Transverse colon (tissue), 4 donors: ENCODE results near the gene DOCK9. TPM values are rescaled to one million over a fixed set of nuclear protein-coding genes. Genes with fewer than 3 reads are reported as not detected.

Experiments
- DNase-seq: peaks from one replicate; pipeline ENCODE4 v3.0.0-alpha.2; 2019
- H3K27ac ChIP-seq, 4 donors: fragments of 200-600 bp; sonication (generic); 2 replicates each; pipeline ENCODE4 v1.5.1; 2016 to 2018; ENCODE audit warnings: inconsistent platforms in 4 of 4
- H3K27me3 ChIP-seq: fragments of 200-600 bp; sonication (generic); 2 replicates; pipeline ENCODE4 v1.5.1; 2017; ENCODE audit warnings: inconsistent platforms
- H3K36me3 ChIP-seq, 4 donors: fragments of 200-600 bp; sonication (generic); 2 replicates each; pipeline ENCODE4 v1.5.1; 2017 to 2019; ENCODE audit warnings: inconsistent platforms in 4 of 4
- H3K4me1 ChIP-seq, 4 donors: fragments of 200-600 bp; sonication (generic); 2 replicates each; pipeline ENCODE4 v1.5.1; 2017 to 2020; ENCODE audit warnings: inconsistent platforms in 4 of 4
- H3K4me3 ChIP-seq, 4 donors: fragments of 200-600 bp; sonication (generic); 1 replicate in 1 of 4; 2 replicates in 3 of 4; pipeline versions ENCODE4 v1.5.1 to v1.6.1; 2017 to 2019; ENCODE audit warnings: inconsistent platforms in 4 of 4
- H3K9me3 ChIP-seq, 2 donors: fragments of 200-600 bp; sonication (generic); 2 replicates each; pipeline ENCODE4 v1.5.1; 2017 to 2019; ENCODE audit warnings: inconsistent platforms in 2 of 2
- EP300 ChIP-seq: sonication (generic); formaldehyde crosslinking; IDR thresholded peaks from one replicate; pipeline ENCODE4 v1.6.1; 2017; ENCODE audit warnings: antibody characterized with exemption, low read depth
- POLR2A ChIP-seq: fragments of 450-650 bp; IDR thresholded peaks from one replicate; pipeline ENCODE4 v1.6.1; 2016; ENCODE audit warnings: antibody characterized with exemption, mild to moderate bottlenecking, moderate library complexity
- POLR2AphosphoS5 ChIP-seq, 3 donors: sonication (generic); formaldehyde crosslinking; IDR thresholded peaks; one replicate each; pipeline ENCODE4 v1.6.1; 2016; ENCODE audit warnings: antibody characterized with exemption in 3 of 3
- WGBS, 2 donors: methylation state at CpG; one replicate each; pipeline ENCODE4 v1.1.5; 2018; ENCODE audit warnings: low coverage in 1 of 2; 5-methylcytosine and 5-hydroxymethylcytosine counted together
- in situ Hi-C, 4 donors: fragments of 200-750 bp; cut with MboI; loops; one replicate each; pipeline versions ENCODE4 v1.15.0 to v1.15.1; 2017; ENCODE audit warnings: low sequenced_read_pairs in 3 of 4, low pct_ligation_motif_present in 1 of 4, low pct_unique_long_range_greater_than_20kb in 1 of 4
- intact Hi-C: fragments of 100-400 bp; cut with DNase I; formaldehyde crosslinking; loops from one replicate; pipeline ENCODE4 v1.15.1; 2023; ENCODE audit warnings: low total_unique reads
- total RNA-seq, 4 donors: library from RNA; depleted of rRNA; stranded (reverse); fragments of >200 nt; gene quantifications; one replicate each; pipeline ENCODE4 v1.1.0, GENCODE V29; 2016
- TF ChIP-seq, protein P1 (sequence below), 5 experiments: fragments of 200-600 bp in 3 of 5; fragments of 450-650 bp in 2 of 5; sonication (generic) in 3 of 5; IDR thresholded peaks; 1 replicate in 2 of 5; 2 replicates in 3 of 5; pipeline ENCODE4 v1.5.1; 2016 to 2017; ENCODE audit warnings: antibody characterized with exemption in 5 of 5, inconsistent platforms in 3 of 5, mild to moderate bottlenecking in 2 of 5, moderate library complexity in 1 of 5

DOCK9 gene
- total RNA-seq, 4 donors from 2014 or later: 44.5 to 120 (median 71.4) TPM

DNA sequence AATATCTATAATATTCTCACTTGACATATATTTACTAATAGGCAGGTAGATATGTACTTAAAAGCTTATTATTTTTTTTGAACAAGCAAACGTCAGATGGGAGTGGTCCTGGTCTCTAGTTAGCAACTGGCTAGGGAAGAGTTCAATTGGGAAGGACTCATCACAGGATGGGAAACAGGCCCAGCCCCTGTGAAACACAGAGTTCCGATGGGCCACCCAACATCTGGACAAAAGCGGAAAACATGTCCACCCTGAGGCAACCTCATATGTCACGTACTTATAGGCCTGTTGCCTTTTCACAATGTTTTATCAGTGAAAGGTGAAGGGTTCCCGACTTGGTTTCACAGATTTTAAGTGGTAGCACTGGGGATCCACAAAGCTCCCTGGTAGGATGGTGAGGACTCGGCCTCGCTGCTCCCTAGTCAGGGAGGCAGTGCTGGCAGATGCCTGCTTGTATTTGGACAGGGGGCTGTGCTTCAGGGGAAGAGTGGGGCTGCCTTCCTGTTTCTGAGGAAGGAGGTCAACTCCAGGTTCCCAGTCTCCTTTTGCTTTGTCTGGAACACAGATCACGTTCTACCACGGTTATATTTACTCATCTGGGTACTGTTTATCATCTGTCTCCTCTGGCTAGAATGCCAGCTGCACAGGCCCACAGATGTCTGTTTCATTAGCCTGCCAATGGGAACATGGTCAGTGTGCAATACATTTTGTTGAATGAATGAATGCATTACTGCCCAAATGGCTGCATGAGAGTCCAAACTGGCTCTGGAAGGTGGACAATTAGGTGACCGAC is 176.0 kb downstream of the DOCK9 start:
- Histone ChIP-seq H3K27ac (peak overlapping the region in 1 of 4 donors; percentile 5), H3K4me3 (no peak overlapping the region), H3K36me3 (peaks cover 0 to 12% (median 5%) of the 10 kb centered on the region in 4 donors), H3K4me1 (peaks cover 0 to 7% (median 0%) of the 10 kb centered on the region in 4 donors), H3K9me3 (no peaks in the 10 kb centered on the region), H3K27me3 (no peaks in the 10 kb centered on the region)
- WGBS, 2 donors: 83% methylated on average over 1 to 10 of the region's 10 CpGs
- intact Hi-C loops: no loop called here
- in situ Hi-C loops: no loop called here
- TF ChIP-seq, protein P1, sequence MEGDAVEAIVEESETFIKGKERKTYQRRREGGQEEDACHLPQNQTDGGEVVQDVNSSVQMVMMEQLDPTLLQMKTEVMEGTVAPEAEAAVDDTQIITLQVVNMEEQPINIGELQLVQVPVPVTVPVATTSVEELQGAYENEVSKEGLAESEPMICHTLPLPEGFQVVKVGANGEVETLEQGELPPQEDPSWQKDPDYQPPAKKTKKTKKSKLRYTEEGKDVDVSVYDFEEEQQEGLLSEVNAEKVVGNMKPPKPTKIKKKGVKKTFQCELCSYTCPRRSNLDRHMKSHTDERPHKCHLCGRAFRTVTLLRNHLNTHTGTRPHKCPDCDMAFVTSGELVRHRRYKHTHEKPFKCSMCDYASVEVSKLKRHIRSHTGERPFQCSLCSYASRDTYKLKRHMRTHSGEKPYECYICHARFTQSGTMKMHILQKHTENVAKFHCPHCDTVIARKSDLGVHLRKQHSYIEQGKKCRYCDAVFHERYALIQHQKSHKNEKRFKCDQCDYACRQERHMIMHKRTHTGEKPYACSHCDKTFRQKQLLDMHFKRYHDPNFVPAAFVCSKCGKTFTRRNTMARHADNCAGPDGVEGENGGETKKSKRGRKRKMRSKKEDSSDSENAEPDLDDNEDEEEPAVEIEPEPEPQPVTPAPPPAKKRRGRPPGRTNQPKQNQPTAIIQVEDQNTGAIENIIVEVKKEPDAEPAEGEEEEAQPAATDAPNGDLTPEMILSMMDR (IDR thresholded peaks at IDR 0.05): no peak
- TF ChIP-seq EP300: no peak
- no peak for TF ChIP-seq POLR2A
- TF ChIP-seq POLR2AphosphoS5 (IDR thresholded peaks at IDR 0.05): no peak
- DNase-seq: no peak

DNA sequence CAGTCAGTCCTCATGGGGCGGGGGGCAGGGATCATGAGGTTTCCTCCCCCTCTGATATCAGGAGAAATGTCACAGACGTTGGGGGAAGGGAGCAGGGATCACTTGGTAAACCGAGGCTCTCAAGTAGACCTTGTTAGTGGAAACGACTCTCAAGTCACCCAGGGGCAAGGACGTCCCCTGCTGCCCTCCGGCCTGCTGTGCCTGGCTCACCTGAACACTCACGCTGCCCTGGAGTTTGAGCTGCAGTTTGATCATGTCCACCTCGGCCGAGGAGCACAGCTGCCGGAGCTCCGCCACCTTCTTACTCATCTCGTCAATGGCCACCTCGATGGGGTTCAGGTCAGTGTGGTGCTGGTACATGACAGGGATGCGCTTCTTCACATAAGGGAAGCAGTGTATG is 177.8 kb downstream of the DOCK9 start:
- H3K9me3 ChIP-seq: no peaks in the 10 kb centered on the region
- no peak overlapping the region for H3K27ac ChIP-seq
- peaks cover 0 to 7% (median 0%) of the 10 kb centered on the region in 4 donors for H3K4me1 ChIP-seq
- no peak for DNase-seq
- in situ Hi-C loops: no loop called here
- 93% methylated on average over 14 of the region's 14 CpGs; no CpG with 5 or more reads in 1 of the 2 donors for WGBS, 2 donors
- intact Hi-C loops: no loop called here
- H3K27me3 ChIP-seq: no peaks in the 10 kb centered on the region
- TF ChIP-seq EP300: no peak
- no peak for TF ChIP-seq POLR2AphosphoS5 (IDR thresholded peaks at IDR 0.05)
- TF ChIP-seq, protein P1 (IDR thresholded peaks at IDR 0.05): no peak
- H3K36me3 ChIP-seq: peaks cover 0 to 11% (median 2%) of the 10 kb centered on the region in 4 donors
- no peak overlapping the region for H3K4me3 ChIP-seq

DNA sequence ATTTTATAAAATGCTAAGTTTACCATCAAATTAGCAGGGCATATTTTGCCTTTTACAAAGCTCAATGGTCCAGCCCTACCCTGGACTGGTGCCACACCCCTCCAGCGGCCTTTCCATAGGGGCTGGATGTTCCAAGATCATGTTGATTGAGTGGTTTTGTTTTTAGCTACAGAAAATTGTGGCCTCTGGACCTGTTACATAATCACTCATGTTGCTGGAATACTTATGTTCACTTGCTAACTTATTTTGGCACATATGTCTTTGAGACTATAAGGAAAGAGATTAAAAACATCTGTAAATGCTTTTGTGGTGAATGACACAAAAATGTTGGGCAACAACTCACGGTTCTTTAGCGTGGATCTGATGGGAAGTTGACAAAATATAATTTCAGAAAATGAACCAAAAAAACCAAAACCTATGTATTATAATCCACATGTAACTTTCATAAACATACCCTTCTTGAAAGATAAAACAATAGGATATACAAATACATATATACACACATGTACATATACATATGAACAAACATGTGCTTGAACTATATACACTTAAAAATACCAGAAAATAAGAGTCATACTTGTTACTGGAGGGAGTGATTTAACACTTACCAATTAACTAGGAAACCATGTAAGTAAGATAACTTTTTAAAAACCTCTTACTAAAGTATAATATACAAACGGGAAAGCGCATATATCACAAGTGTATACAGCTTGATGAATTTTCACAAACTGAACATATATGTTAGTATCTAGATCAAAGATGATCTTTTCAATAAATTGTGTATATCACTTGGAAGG is 178.8 kb downstream of the DOCK9 start:
- Histone ChIP-seq H3K4me3 (no peak overlapping the region), H3K27me3 (no peaks in the 10 kb centered on the region), H3K9me3 (no peaks in the 10 kb centered on the region), H3K36me3 (peaks cover 0 to 8% (median 0%) of the 10 kb centered on the region in 4 donors), H3K4me1 (peaks cover 0 to 7% (median 0%) of the 10 kb centered on the region in 4 donors), H3K27ac (no peak overlapping the region)
- TF ChIP-seq, protein P1 (IDR thresholded peaks at IDR 0.05): no peak
- no peak for TF ChIP-seq POLR2AphosphoS5 (IDR thresholded peaks at IDR 0.05)
- TF ChIP-seq EP300: no peak
- TF ChIP-seq POLR2A: no peak
- WGBS, 2 donors: 79 to 81% methylated on average over 5 of the region's 5 CpGs
- intact Hi-C loops (no loop called here), in situ Hi-C loops (no loop called here)
- no peak for DNase-seq

DNA sequence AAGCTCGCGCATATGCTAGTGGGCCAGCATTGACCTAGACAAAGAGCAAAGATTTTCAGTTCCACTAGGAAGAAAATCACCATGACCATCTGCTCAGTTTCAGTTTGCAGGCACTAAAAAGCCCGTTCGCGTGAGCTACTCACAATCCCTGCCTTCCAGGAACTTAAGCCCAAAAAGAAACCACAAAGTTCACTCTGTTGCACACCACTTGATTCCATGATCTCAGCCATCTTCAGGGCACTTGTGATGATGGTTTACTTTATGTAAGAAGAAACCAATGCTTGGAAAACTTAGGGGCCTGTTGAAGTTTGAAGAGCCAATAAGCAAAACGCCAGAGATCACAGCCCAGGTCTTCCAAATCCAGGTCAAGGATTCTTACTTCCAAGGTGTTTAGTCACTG is 180.4 kb downstream of the DOCK9 start:
- intact Hi-C loops: no loop called here
- Histone ChIP-seq H3K4me3 (no peak overlapping the region), H3K27ac (no peak overlapping the region), H3K27me3 (no peaks in the 10 kb centered on the region), H3K36me3 (peaks cover 0 to 11% (median 0%) of the 10 kb centered on the region in 4 donors), H3K9me3 (no peaks in the 10 kb centered on the region), H3K4me1 (peaks cover 0 to 6% (median 1%) of the 10 kb centered on the region in 4 donors)
- no peak for DNase-seq
- in situ Hi-C loops: no loop called here
- WGBS, 2 donors: 83 to 89% methylated on average over 6 of the region's 6 CpGs
- TF ChIP-seq, protein P1 (IDR thresholded peaks at IDR 0.05): no peak
- TF ChIP-seq POLR2AphosphoS5 (IDR thresholded peaks at IDR 0.05) (no peak), POLR2A (no peak), EP300 (no peak)
